ENCODE data around the gene SLIT3. TPM values are rescaled to one million over a fixed set of nuclear protein-coding genes. Genes with fewer than 3 reads are reported as not detected.
A peak's percentile ranks its signal among the peaks of the same experiment; 100 is the strongest.

The SLIT3 gene
- total and polyA plus RNA-seq, 9 of the 15 experiments (the other 6 are each of a cell fraction or from before 2014, with no cell fraction given) = 0.01 to 0.04 TPM; not detected in 7

GRCh38 chr5:168793841-168794837 is 506.8 kb downstream of the SLIT3 start (continued):
- TF ChIP-seq FOXK2 (conservative IDR thresholded peaks at IDR 0.05 in 1 of 2, IDR thresholded peaks at IDR 0.05 in 1 of 2; ENCODE audit: low read depth in 2 of 2) (no peak), POLR2AphosphoS2 (IDR thresholded peaks at IDR 0.05; ENCODE audit: low read length) (no peak), GTF2E2 (tag; IDR thresholded peaks at IDR 0.05) (no peak; the same call in 1 of the 2 replicates), NR2F6 (CRISPR knock-in tag; IDR thresholded peaks at IDR 0.05) (no peak), MITF (IDR thresholded peaks at IDR 0.05) (peak; percentile 67; the same call in 1 of the 2 replicates), HMGN3 (IDR thresholded peaks at IDR 0.05; ENCODE audit: borderline replicate concordance, extremely low read depth, insufficient read length, low read depth, low read length) (no peak), PHF21A (IDR thresholded peaks at IDR 0.05; ENCODE audit: borderline replicate concordance, low read depth) (no peak), CBX3 (IDR thresholded peaks at IDR 0.05; ENCODE audit: borderline replicate concordance in 1 of 2, low read length in 2 of 2) (no peak), PHTF2 (CRISPR knock-in tag; IDR thresholded peaks at IDR 0.05) (no peak), ATF7 (IDR thresholded peaks at IDR 0.05) (peak; percentile 81; the same call in 1 of the 2 replicates), DNMT1 (IDR thresholded peaks at IDR 0.05) (no peak), U2AF2 (optimal IDR thresholded peaks at IDR 0.05; ENCODE audit: low read depth, low read length) (no peak), POLR2AphosphoS5 (IDR thresholded peaks at IDR 0.05; ENCODE audit: control insufficient read depth, insufficient read depth, low read depth, low read length) (no peak), DPF2 (IDR thresholded peaks at IDR 0.05) (no peak), ZKSCAN8 (CRISPR knock-in tag; IDR thresholded peaks at IDR 0.05) (peak; percentile 48; the same call in 1 of the 2 replicates), NCOA6 (IDR thresholded peaks at IDR 0.05) (no peak), SAFB2 (IDR thresholded peaks at IDR 0.05; ENCODE audit: borderline replicate concordance, low read depth, low read length, severe bottlenecking) (no peak), SIRT6 (IDR thresholded peaks at IDR 0.05; ENCODE audit: low read depth, low read length) (no peak)
- TF ChIP-seq, protein P1, sequence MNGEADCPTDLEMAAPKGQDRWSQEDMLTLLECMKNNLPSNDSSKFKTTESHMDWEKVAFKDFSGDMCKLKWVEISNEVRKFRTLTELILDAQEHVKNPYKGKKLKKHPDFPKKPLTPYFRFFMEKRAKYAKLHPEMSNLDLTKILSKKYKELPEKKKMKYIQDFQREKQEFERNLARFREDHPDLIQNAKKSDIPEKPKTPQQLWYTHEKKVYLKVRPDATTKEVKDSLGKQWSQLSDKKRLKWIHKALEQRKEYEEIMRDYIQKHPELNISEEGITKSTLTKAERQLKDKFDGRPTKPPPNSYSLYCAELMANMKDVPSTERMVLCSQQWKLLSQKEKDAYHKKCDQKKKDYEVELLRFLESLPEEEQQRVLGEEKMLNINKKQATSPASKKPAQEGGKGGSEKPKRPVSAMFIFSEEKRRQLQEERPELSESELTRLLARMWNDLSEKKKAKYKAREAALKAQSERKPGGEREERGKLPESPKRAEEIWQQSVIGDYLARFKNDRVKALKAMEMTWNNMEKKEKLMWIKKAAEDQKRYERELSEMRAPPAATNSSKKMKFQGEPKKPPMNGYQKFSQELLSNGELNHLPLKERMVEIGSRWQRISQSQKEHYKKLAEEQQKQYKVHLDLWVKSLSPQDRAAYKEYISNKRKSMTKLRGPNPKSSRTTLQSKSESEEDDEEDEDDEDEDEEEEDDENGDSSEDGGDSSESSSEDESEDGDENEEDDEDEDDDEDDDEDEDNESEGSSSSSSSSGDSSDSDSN (IDR thresholded peaks at IDR 0.05; ENCODE audit: borderline replicate concordance in 1 of 2, low read depth in 2 of 2, low read length in 2 of 2) = no peak
- TF ChIP-seq, protein P2, sequence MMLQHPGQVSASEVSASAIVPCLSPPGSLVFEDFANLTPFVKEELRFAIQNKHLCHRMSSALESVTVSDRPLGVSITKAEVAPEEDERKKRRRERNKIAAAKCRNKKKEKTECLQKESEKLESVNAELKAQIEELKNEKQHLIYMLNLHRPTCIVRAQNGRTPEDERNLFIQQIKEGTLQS (IDR thresholded peaks at IDR 0.05) = peak; percentile 96
- TF ChIP-seq, protein P2 (CRISPR knock-in tag; conservative IDR thresholded peaks at IDR 0.05) = no peak
